Stimulated activated CD4-positive, alpha-beta T cell treated with anti-CD3 and anti-CD28 coated beads, Interleukin-2, amount 100 ng/mL, for 48 hours (primary cell): ENCODE data around the gene MAP1LC3B.

ENCODE experiments used
- DNase-seq, 2 donors: peaks; one replicate each; pipeline ENCODE4 v3.0.0-alpha.2; 2020

The MAP1LC3B gene

DNA sequence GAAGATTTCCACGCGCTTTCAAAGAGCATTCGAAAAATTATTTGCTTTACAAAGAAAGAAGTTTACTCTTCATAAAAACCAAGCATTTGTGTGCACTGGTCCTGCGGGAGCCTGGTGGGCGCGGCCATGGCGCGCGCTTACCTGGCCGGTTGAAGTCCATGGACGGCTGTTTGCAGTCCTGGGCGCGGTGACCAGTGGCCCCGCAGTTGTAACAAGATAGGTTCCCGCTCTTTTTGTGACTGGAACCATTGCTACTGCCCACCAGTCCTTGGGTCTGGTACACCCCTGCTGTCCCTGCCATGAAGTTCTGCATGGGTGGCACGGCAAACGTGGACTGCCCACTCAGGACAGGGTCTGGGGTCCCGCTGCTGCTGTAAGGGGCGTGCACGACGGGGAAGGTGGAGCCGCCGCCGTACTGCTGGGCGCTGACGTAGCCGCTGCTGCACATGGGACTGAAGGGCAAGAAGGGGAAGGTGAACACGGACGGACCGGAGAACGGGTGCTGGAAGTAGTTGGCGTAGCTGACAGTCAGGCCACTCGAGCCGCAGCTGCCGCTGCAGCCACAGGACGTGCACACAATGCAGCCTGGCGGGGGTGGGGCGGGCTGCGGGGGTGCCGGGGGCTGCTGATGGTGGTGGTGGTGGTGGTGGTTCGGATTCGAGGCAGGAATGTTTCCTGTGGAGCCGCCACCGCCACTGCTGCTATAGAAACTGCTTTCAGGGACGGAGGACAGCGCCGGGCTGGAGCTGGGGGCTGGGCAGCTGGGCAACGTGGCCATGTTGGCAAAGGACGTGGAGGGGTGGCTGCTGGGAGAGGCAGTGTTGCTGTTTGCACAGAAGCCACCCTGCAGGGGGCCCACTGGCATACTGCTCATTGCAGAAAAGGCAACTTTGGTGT lies 19.5 kb downstream of the MAP1LC3B start:
- no peak for DNase-seq

GRCh38 chr16:87412371-87412995 lies 20.3 kb downstream of the MAP1LC3B start:
- no peak for DNase-seq

DNA sequence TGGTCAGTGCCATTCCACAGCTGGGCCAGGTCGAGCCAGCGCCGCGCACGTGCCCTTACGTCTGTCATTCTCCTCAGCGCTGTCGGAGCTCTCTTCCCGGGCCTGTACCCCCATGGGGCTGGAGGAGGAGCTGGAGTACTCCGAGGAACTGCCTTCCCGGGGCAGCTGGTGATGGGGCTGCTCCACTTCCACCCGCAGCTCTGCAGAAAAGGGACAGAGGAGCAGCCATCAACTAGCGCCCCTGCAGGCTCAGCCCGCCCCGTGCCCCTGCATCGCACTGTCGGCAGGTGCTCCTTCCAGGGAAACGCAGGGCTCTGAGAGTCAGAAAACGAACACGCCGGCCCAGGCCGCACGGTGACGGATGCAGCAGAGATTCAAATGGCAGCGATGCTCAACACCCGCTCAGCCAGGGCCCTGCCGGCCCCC lies 20.9 kb downstream of the MAP1LC3B start:
- no peak for DNase-seq

DNA sequence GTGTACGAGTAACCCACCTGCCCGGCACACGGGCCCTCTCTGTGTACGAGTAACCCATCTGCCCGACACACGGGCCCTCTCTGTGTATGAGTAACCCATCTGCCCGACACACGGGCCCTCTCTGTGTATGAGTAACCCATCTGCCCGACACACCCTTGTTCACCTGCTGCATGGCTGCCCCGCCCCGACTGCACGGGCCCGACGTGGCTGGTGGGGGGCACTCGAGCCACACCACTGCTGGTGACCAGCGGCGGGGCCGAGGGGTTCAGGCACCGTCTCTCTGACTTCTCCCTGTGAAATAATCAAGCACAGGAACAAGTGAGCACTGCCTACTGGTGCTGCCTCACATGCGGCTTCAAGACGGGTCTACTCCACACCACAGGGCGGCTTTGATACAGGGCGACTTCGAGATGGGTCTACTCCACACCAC lies 22.1 kb downstream of the MAP1LC3B start:
- DNase-seq: no peak

- DNase-seq: no peak
Observed at GRCh38 chr16:87415441-87415840, 23.3 kb downstream of the MAP1LC3B start.

GRCh38 chr16:87416826-87417527 lies 24.8 kb downstream of the MAP1LC3B start:
- peak in 1 of 2 donors; percentile 31 for DNase-seq

DNA sequence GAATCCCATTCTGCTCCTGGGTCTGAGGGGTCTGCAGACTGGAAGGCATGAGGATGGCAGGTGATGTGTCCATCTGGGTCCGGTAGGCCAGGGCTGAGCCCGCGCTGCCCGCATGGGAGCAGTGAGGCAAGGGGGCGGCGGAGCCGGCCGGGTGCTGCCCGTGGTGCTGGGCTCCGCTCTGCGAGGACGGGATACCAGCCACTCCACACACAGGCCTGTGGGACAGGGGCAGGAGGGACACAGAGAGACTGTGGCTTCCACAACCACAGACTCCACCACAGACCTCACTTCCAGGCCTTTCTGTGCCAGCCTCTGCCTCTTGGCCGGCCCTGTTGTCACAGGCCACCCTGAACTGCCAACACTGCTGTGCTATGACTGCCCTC lies 25.4 kb downstream of the MAP1LC3B start:
- no peak for DNase-seq

DNA sequence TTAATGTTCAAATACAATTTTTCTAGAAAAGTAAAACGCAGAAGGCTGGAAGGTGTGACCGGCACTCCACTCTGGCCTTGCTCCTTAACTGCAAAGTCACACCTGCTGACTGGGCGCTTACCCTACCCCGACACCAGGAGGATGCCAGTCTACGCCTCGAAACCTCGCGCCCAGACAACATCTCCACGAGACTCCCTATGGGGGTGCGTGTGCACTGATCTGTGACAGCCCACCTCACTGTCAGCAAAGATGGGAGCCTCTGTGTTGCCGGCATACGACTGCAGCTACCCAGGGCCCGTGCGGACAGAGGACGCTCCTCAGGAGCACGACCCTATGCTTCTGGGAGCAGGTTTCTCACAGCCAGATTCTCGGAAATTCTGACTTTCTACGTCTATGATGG lies 26.1 kb downstream of the MAP1LC3B start:
- DNase-seq: no peak

- no peak for DNase-seq
Observed at GRCh38 chr16:87418644-87419043, 26.5 kb downstream of the MAP1LC3B start.

DNA sequence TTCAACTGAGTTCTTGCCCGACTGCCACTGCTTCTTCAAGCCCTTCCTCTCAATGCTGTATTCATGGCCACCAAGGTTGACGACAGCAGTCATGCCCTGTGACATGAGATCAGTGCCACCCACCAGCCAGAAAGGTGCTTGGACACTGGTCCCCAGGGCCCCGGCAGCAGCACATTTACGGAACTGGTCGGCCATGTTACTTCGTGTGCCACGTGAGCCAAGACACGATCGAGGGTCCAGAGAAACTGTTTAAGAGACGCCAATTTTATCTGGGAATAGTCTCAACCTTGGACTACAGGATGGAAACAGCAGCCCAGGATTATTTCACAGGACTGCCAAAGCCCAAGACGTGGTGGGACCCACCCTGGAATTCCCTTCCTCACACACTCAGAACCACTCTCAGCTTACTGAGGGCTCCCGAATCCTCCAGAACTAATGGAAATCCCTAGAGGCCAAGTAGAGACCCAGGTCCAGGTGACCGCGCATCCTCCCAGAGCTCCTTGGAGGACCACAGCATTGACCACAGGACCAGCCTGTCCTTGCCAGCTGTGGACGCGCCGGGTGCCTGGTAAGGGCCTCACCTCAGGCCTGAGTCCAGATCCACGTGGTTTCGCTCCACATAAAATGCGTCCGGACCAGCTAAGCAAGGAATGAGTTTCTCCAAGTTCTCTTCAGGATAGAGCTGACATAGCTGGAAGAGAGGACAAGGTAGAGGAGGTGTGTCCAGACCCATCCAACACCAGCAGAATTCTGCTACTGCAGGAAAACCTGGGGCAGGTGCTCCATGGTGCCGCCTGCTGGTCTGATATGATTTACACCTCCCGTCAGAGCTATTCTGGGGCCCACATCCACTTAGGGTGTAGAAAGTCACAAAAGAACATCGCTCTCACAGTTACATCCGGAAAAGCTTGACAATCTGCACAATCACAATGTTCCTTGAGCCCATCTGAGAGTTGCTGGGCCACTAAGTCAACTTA lies 28.2 kb downstream of the MAP1LC3B start:
- no peak for DNase-seq

DNA sequence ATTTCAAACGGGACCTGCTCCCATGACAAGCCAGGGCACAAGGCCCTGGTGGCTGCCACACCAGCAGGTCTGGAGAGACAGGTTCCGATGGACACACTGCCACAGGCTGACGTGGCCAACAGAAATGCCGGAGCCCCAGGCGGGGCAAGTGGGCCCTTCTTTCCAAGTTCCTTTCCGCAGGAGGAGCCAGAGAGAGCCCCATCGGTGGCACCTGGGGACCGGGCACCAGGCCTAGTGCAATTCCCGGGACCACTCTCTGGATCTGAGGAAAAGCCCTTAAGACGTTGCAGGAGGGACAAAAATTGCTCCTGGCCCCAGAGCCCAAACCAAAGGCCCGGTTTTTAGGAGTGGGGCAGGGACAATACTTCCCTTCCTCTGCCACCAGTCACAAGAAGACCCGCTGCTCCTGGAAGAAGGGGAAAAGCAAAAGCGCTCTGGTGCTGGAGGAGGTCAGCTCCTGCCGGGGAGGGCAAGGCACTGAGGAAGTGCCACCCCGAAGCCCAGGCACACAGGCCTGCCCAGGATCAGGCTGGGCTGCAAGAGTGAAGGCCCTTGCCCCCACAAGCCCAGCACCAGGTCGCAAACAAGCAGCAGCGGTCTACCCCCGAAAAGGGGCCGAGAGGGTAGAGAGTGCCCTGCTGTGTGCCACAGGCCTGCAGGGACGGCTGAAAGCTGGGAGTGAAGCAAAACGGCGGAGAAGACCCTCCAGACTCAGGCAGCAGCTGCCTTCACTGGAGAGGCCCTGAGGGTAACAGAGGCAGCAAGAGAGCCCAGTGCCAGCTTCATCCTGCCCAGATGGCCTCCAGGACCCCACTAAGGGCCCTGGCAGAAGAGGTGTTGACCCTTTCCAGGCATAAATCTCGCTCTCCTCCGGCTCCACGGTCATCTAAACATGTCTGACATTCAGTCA lies 29.1 kb downstream of the MAP1LC3B start:
- DNase-seq: no peak

- no peak for DNase-seq
Observed at GRCh38 chr16:87422106-87422505, 30.0 kb downstream of the MAP1LC3B start.

DNA sequence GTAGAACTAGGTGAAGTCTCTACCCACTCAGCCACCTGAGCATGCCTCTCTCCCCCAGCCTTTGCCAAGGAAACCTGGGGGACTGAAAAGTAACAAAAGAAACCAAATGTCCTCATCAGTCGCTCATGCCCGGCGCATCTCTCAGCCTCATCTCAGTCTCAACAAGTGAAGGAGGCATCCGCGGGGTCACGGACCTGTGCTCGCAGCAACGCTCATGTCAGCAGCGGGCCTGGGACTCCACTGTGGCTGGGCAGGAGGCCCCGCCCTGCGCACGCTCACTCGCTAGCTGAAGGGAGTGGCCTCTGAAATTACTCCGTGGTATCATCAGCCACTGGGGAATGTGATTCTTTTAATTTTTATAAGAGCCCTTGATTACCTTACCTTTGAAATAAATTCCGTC lies 31.3 kb downstream of the MAP1LC3B start:
- no peak for DNase-seq

DNA sequence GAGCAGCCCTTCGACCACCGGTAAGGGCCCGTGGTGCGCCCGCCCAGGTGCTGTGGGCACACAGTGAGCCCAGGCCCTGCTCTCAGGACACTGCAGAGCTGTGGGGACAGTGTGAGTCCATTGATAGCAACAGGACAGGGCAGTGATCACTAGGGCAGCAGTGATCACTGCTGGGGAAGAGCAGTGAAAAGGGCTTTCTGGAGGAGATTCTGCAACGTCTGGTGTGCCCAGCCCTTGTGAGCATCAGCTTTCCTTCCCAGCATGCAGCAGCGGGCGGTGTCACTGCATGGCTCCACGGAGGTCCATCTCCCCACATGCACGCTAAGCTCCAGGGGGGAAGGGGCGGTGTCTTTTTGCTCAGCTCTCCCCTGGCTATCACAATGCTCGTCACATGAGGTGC lies 32.1 kb downstream of the MAP1LC3B start:
- no peak for DNase-seq

DNA sequence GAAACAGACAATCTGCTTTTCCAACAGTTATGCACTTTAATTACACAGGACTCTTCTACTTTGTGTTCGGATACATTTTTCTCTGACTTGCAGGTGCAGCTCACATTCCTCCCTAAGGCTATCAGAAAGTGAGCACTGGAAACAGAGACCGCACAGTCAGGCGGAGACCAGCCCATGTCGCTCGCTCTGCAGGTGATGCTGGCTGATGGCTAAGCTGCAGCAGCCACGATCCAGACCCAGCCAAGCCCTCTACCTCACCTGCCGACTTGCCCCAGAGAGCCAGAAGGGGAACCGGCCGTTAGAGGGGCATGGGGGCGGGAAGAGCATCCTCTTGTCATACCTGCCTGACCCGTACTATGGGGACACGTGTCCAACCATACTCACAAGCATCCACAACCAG lies 33.8 kb downstream of the MAP1LC3B start:
- no peak for DNase-seq

GRCh38 chr16:87426423-87427215 lies 34.5 kb downstream of the MAP1LC3B start:
- DNase-seq: no peak

DNA sequence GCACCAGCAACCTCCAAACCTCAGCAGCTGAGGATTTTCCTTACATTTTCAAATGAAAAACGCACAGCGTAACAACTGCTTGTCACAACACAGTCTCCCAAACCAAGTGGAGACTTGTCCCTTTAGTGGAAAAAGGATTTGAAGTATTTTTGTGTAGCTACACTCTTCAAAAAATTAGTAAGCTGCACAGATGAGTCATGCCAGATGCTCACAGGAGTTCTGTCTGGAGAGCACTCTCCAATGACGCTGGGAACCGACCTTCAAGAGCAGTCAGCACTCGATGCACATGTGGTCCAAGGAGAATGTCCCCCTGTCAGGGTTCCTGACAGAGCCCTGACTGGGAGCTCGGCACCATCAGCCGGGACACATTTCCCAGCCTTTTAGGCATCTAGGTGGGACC lies 39.8 kb downstream of the MAP1LC3B start:
- no peak for DNase-seq

- no peak for DNase-seq
Observed at GRCh38 chr16:87432330-87432915, 40.3 kb downstream of the MAP1LC3B start.

DNA sequence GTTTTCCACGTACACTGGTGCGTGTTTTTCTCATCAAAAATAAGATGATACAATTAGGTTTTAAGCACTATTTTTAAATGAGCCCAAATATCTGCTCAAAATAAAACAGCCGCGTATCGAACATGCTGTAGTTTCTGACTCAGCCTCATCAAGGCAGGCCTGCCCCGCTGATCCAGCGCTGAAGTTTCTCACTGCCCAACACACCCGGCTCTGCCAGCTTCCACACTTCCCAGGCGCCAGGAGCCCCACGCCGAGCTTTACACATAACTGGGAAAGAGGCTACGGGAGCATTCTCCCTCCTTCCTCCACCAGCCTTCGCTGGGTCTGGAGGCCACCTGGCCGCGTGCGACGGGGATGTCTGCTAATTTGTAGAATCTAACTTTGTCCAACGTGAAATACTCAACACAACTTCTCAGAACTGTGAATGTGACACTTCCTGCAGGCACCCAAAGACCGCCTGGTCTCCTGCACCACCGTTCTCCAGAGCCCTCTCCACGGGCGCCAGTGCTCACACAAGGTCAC lies 42.1 kb downstream of the MAP1LC3B start:
- no peak for DNase-seq
